Spleen (tissue), 7 donors: Measurements from ENCODE around the gene HDAC4.

ENCODE experiments used
- POLR2A ChIP-seq, 3 donors: fragments of 450-650 bp; IDR thresholded peaks; one replicate each; pipeline ENCODE4 v1.5.1; 2017; ENCODE audit warnings: antibody characterized with exemption in 3 of 3, mild to moderate bottlenecking in 1 of 3
- POLR2AphosphoS5 ChIP-seq, 3 donors: sonication (generic); formaldehyde crosslinking; IDR thresholded peaks; one replicate each; pipeline ENCODE4 v1.5.1; 2017; ENCODE audit warnings: antibody characterized with exemption in 3 of 3
- TF ChIP-seq, protein P1 (sequence below), 11 experiments: fragments of 200-600 bp in 7 of 11; fragments of 450-650 bp in 4 of 11; sonication (generic) in 4 of 11; IDR thresholded peaks in 8 of 11; conservative IDR thresholded peaks in 3 of 11; 1 replicate in 7 of 11; 2 replicates in 4 of 11; pipeline versions ENCODE4 v1.4.0 to v1.8.0; 2016 to 2021; ENCODE audit warnings: antibody characterized with exemption in 11 of 11, inconsistent platforms in 4 of 11, mild to moderate bottlenecking in 1 of 11
- donor health status: DM: no; HTN: no; CAD: no; lungs with moderate emphysema.
- donor health status: DM: no; HTN: no; CAD: no.
- donor health status: DM: no; HTN: no; CAD: no.

DNA sequence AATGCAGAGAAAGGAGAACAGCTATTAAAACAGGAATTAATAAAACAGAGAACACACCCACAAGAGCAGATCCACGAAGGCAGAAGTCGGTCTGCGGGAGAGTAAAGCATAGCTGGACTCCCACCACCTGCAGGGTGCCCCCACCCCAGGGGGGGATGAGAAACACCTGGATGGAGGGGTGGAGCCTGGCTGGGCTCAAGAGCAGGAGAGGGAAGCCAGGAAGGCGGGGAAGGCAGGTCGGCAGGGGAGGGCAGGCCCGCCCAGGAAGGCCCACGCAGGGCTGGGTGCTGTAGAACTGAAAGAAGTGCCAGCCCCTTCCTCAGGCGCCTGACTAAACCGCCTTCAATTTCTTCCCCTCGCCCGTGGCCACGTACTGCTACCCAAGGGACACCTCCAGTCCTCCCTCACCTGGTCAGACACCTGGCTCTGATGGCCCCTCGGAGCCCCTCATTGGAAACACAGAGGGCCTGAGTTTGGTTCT lies 175.4 kb downstream of the HDAC4 start:
- TF ChIP-seq POLR2A (IDR thresholded peaks at IDR 0.05) (no peak), POLR2AphosphoS5 (IDR thresholded peaks at IDR 0.05) (peak in 1 of 3 donors; percentile 44)
- TF ChIP-seq, protein P1, sequence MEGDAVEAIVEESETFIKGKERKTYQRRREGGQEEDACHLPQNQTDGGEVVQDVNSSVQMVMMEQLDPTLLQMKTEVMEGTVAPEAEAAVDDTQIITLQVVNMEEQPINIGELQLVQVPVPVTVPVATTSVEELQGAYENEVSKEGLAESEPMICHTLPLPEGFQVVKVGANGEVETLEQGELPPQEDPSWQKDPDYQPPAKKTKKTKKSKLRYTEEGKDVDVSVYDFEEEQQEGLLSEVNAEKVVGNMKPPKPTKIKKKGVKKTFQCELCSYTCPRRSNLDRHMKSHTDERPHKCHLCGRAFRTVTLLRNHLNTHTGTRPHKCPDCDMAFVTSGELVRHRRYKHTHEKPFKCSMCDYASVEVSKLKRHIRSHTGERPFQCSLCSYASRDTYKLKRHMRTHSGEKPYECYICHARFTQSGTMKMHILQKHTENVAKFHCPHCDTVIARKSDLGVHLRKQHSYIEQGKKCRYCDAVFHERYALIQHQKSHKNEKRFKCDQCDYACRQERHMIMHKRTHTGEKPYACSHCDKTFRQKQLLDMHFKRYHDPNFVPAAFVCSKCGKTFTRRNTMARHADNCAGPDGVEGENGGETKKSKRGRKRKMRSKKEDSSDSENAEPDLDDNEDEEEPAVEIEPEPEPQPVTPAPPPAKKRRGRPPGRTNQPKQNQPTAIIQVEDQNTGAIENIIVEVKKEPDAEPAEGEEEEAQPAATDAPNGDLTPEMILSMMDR (IDR thresholded peaks at IDR 0.05 in 8 of 11, conservative IDR thresholded peaks at IDR 0.05 in 3 of 11): no peak
